NCI-H2107 treated with DMSO at 0.1 percent for 48 hours (cell line): ENCODE measurements around the gene ASPRV1.

ENCODE experiments used
- DNase-seq: peaks from one replicate; lab custom pipeline; 2025; ENCODE audit not compliant: unreplicated experiment; lab: John Stamatoyannopoulos, UW

Gene ASPRV1

DNA sequence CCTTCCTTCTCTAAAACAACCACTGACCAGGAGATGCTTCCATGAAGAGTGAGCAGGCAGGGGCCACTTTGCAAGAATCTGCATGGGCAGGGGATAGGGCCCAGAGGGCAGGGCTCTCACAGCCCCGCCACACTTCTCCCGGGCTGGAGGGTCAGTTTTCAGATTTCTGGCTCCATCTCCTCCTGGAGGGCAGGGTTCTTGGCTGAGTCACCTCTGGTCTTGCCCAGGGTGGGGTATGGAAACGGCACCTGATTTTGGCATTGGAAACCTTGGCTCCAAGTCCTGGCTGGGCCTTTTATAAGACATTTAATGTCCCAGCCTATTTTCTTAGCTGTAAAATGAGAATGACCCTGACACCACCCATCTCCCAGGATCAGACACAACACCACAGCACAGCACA is 27.6 kb upstream of the ASPRV1 start:
- no peak for DNase-seq

DNA sequence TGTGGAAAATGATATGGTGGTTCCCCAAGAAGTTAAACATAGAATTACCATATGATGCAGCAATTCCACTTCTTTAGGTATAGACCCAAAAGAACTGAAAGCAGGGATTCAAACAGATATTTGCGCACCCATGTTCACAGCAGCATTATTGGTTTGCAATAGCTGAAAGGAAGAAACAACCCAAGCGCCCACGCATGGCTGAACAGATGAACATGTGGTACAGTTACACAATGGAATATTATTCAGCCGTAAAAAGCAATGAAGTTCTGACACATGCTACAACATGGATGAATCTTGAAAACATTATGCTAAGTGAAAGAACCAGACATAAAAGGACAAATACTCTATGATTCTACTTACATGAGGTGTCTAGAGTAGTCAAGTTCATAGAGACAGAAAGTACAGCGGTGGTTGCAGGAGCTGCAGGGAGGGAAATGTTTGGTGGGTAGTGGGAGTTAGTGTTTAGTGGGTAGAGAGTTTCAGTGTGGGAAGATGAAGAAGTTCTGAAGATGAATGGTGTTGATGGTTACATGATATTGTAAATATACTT is 26.7 kb upstream of the ASPRV1 start:
- no peak for DNase-seq

DNA sequence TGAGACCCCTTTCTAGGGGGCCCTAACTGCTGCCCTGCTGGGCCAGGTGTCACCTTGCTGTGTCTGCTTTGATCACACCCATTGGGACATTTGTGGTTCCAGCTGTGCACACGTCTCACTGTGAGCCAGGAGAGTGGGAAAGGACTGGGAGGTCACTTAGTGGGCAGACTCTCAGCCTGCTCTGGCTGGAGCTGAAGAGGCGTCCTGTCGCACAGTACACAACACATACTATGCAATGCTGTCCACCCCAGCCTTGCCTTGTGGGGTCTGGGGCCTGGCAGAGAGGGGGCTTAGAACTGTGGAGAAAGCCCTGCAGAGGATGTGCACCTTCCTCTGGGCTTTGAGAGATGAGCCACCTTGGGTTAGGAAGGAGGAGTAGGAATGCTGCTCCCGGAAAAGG is 25.3 kb upstream of the ASPRV1 start:
- DNase-seq: no peak

DNA sequence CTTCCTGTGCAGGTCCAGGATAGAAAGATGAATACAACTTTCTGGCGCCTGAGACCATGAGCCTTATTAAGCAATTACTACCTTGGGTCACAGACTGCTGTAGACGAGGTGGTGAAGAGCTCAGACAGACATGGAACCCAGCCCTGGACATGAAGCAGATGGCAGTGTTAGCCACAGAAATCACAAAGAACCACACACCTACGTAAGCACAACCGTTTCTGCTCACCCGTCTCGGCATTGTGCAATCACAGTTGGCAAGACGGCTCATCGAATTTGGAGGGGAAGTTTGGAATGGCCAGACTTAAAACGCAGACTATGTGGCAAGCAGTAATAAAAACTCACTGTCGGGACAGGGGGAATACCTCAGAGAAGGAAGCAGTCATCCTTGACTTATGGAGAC is 24.3 kb upstream of the ASPRV1 start:
- DNase-seq: no peak

DNA sequence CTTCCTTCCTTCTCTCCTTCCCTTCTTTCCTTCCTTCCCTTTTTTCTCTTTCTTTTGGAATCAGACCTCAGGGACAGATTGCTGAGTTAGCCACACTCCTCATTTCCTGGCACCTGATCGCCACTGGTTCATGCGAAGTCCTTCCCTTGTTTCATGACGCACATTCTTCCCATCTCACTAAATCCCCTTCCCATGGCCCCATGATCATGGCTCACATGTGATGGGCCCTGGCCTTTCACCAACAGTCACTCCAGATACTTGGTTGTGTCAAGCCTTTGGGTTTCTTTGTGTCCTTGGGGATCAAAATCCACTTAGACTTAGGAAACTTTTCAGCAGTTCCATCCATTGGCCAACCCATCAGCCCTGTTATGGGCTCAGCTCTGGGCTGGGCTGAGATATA is 23.8 kb upstream of the ASPRV1 start:
- no peak for DNase-seq

DNA sequence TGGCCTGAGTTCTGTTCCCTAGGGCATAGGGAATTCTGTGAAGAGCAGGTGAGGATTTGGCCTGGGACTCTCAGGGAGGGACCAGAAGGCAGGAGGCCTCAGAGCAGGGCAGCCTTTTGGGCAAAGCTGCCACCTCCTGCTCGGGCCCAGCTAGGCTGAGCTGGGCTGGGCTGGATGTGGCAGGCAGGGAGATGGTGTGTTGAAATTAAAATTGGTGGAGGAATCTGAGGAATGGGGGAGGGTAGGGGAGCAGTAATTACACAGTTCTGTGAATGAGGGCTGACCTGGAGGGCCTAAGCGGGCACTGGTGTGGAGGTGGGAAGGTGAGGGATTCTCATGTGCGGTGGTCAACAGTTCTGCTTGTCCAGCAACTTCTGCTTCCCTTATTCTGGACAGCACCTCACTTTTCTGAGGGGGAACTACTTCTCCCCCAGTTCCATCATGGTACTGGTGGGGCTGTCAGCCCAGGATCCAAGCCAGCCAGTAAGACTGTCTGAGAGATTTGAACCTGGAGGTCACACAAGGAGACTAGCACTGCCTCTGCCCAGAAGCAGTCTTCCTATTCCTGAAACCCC is 22.0 kb upstream of the ASPRV1 start:
- DNase-seq: no peak

DNA sequence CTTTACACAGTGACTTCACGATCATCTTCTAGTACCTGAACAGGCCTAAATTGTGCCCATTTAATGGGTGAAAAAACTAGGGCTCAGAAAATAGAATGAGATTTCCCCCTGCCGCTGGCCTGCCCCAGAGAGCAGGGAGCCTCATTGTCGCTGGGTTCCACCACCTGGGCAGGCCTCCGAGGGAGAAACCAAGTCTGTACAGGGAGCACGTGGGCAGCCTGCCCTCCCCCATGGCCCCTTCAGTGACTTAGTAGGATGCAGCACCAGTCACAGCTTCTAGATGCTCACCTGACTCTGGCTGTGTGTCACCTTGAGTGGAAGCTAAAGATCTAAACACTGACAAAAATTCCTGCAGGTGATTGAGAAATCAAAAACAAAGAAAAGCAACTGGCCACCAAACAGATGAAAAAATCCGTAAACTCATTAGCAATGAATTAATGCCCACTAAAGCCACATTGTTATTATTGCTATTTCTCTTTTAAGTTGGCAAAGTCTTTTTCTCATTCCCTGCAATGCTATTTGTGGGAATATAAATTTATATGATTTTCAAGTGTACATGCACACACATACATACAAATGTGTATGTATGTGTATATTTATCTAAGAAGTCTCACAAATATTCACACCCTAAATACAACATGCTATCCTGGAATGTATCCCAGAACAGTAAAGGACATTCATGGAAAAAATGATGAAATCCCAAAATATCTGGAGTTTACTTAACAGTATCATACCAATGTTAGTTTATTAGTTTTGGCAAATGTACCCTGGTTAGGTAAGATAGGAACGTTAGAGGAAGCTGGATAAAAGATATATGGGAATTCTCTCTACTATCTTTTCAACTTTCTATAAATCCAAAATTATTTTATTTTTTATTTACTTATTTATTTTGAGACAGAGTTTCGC is 18.7 kb upstream of the ASPRV1 start:
- no peak for DNase-seq

DNA sequence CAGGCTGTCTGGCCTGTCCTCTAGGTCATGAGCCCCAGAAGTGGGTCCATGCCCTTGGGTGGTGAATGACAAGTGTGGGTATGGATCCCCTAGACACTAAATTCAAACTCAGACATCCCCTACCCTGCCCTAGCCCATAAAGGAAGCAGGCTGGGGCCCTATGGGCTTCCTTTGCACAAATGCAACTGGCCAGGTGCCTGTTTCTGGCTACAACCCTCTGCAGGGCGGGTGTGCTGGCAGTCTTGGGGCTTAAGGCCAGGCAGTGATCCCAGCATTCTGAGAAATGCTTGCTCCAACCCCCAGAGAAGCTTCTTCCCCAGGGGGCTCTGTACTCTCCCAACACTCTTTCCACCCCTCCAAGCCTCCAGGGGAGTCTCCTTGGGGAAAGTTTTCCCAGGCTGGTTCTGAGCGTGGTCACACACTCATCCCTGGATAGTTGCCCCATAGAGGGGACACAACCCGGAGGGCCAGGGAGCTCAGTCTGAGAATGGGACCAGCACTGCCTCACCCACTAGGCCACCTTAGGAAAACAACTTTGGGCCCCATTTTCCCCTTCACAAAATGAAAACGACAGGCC is 16.6 kb upstream of the ASPRV1 start:
- DNase-seq: no peak

DNA sequence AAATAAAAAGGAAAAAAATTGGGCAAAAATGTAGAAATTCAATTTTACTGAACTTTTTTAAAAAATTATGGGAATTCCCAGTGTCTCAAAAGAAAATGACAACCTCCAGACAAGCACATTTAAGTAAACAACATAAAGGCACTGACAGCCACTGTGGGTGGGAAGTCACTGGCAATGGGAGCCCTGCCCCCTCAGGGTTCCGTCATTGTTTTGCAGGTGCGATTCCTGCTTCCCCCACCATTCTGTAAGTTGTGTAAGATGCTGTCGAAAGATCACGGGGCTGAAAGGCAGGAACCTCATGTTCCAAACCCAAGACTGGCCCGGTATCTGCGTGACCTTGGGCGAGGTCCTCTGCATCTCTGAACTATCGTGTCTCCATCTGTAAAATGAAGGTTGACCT is 15.8 kb upstream of the ASPRV1 start:
- DNase-seq: no peak

DNA sequence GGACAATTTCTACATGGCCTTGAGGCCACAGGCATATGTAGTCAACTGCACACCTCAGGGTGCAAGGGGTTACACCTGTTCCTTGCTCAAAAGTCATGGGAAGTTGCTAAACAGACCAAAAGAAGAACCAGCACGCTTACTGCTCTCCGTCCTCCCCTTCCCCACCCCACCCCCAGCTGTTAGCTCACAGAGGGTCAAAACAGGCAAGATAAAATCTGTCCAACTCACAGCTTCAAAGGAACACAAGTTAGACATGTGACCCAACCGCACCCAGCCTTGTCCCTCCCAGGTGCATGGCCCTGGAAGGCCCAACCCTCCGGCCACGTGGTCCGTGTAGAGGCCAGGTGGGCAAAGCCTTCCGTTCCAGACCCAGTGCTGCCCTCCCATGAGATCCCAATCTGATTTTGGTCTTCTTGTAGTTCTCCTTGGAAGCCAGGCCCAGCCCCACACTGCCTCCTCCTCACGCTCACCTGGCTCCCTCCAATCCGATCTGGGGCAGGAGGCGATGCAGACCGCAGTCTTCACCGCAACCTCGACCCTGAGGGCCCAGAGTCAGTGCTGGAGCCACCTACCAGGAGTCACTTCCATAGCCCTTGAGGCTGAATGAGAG is 14.5 kb upstream of the ASPRV1 start:
- DNase-seq: no peak

DNA sequence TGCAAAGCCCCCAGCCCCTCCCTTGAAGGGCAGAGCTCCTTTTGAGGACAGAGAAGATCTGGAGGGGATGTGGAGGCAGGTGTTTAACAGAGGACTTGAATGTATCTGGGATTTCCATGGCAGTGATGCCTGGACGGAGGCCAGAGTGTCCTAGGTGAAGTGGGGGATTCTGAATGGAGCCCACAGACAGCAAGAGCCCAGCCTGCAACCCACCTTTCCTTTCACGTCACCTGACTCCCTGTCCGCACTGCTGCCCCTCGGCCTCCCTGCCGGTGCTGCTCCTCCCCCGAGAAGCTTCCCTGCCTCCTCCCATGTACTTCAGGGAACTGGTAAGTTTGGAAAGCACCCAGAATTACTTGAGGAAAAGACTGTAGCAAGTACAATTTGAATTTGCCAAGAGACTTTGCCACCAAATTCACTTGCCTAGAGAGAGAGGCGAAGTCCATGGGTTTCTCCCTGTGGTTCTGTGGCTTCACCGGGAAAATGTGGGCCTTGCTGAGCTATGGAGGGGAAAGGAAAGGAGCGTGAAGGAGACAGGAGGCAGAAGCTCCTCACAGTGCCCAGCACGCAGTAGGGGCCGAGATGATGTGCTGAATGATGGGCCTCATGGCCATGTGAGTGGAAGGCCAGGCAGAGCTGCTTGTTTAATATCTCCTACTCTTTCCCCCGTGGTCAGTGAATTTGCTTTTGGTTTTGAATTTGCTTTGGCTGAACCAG is 13.9 kb upstream of the ASPRV1 start:
- DNase-seq: no peak

DNA sequence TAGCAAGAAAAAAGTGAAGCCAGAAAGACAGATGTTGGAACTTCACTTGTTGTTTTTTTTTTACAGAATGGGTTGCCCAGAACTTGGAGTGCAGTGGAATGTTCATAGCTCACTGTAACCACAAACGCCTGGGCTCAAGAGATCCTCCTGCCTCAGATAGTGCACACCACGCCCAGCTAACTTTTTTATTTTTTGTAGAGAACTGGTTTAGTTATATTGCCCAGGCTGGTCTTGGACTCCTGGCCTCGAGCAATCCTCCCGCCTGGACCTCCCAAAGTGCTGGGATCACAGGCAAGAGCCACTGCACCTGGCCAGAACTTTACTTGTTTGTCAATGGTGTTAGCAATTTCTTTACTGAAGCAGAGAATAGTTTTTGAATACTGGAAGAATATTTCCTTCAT is 11.9 kb upstream of the ASPRV1 start:
- no peak for DNase-seq

DNA sequence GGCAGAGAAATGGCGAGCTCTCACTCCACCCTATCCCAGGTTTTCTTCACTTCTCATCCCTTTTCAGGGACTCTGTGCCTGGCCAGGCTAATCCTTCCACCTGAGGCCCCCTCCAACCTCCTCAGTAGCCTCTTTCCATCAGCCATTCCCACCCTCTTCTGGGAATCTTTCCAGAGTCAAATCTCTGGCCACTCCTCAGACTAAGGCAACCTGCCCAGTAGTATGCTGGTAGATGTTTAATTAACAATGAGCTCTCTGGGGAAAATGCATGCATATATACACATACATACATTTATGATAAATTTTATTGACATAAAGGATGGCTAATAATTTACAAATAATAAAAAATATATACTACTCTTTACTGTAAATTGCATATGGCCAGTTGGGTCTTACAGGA is 11.4 kb upstream of the ASPRV1 start:
- DNase-seq: no peak

DNA sequence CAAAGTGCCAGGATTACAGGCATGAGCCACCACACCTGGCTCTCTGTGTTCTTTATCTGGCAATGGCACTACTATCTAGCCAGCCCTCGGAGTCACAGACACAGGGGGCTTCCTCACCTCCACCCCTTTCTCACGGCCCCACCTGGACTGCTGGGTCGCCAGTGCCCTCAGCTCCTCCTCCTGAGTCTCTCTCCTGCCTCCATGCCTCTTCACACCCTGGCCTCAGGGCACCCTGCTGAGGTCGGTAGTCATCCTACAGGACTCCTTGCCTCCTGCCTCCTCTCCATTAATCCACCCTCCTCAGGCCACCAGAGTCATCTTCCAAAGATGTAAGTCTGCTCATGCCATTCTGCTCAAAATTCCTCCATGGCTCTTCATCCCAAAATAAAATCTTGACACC is 8.6 kb upstream of the ASPRV1 start:
- no peak for DNase-seq

DNA sequence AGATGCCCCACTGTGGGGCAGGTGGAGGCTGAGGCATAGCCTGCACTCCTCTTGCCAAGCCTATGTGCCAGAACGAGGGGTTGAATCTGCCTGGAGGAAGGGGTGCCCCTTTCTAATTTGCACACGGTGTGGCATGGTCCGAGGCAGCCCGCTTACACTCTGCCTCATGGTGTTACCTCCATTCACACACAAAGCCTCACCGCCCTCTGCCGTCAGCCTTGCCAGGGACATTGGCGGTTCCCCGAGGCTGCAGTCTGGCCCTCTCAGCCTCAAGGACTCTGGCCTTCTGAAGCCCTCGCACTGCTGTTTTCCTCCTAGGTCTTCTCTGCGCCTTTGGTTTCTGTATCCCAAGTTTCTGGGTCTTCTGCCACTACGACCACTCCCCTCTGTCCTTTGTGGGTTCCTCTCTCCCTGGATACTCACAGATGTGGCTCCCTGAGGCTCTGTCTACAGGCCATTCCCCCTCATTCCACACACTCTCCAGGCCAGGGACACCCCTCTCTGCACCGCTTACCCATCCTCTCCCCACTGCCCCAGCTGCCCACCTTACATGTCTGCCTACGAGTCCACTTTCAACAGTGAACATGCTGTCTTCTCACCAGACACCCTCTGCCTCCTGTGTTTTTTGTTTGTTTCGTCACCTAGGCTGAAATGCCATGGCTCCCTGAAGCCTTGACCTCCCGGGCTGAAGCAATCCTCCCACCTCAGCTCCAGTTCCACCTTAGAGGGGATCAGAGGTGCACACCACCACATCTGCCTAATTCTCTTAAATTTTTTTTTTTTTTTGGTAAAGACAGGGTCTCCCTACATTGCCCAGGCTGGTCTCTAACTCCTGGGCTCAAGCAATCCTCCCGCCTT is 7.9 kb upstream of the ASPRV1 start:
- DNase-seq: no peak

DNA sequence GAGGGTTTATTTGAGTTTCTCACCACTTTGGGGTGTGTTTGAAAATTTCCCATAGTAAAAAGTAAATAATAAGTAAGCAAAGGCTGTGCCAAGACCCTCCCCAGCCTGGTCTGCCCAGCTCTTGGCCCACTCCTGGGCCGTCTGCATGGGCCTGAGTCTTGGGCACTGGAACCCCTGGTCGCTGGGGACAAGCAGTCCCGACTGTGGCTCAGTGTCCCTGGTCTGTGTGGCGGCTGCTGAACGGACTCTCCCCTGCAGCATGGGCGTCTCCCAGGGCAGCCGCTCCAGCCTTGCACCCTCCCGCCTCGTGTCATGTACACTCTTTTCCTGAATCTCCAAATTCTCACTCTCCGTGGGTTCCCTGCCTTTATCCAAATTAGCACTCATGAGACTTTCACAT is 7.2 kb upstream of the ASPRV1 start:
- DNase-seq: no peak

DNA sequence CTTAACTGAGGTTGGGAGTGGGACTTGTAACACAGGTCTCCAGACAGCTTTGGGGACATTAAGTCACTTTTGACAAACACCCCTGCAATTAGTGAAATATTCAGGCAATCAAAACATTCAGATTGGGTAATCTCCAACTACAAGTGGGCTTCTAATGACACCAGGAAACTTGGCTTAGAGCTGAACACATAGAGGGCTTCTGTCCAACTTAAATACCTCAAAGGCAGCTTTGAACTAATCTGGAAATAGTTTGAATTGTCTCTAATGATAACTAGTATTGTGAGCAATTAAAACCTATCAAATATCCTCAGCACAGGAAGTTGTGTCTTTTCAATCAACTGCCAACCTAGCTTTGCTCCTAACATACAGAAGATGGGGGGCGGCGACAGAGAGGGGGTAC is 5.1 kb upstream of the ASPRV1 start:
- no peak for DNase-seq

DNA sequence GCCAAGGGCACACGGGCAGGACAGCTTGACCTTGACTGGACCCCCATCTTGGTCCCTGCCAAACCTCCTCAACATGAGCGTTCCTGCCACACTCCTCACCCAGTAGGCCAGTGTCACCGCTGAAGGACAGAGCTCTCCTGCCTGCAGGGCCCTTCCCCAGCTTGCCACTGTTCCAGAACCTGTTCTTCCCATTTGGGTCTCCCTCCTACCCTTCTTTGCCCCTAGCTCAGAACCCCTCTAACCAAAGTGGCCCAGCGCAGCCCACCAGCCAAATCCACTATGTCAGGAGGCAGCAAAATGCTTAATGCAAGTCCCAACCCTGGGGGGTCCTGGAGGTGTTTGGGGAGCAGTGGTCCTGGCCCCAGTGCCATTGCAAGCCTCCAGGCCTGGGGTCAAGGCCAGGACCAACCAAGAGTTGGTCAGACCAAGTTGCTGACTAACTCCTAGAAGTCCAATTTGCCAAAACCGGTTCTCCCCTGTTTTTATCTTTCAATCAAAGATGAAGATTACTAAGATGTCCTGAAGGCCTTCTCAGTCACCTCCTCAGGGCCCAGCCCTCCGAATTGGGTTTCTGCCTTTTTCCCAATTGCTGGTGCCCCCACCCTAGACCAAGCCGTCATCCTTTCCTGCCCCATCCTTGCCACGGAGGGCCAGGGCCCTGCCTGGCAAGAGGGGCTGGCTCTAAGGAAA is 4.5 kb upstream of the ASPRV1 start:
- DNase-seq: no peak

DNA sequence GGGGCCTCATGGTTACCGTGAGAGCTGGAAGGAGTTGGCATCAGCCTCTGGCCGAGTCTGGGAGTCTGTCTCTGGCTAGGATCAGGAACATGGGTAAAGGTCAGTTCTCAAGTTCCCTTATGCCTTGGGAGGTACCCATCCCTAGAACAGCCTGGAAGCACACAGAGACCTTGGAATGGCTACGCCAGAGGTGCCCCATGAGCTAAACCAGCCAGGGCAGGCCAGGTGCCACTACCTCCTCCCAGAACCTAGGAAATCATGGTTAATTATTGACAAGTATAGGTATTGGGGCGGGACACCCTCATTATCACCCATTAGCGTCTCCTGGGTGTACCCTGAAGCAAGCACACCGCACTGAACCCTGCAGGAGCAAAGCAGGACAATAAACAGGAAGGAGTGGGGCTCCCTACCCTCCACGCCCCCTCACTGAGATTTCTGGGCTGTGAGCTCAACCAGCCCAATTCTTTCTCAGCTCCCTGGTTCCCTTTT is 3.0 kb upstream of the ASPRV1 start:
- DNase-seq: no peak
